Thymus (tissue), 11 donors: ENCODE results near the gene GPC6. TPM values are rescaled to one million over a fixed set of nuclear protein-coding genes. Genes with fewer than 3 reads are reported as not detected.
"Not testable (repeated sequence)": the region's sequence is repeated elsewhere in the genome, so short reads cannot be mapped to it uniquely, and the experiment has no call there.

Experiments
- DNase-seq, 9 donors: peaks; one replicate each; pipeline ENCODE4 v3.0.0-alpha.2; 2013; ENCODE audit warnings: low spot score in 9 of 9, low read depth in 6 of 9, missing footprints in 1 of 9
- H3K27ac ChIP-seq, 2 donors: one replicate each; pipeline ENCODE4 v1.5.1; 2013; ENCODE audit warnings: control low read depth in 1 of 2, low read depth in 1 of 2, low read length in 1 of 2, mild to moderate bottlenecking in 1 of 2, moderate library complexity in 1 of 2
- H3K27me3 ChIP-seq, 2 donors: one replicate each; pipeline ENCODE4 v1.5.1; 2013; ENCODE audit warnings: low read length in 1 of 2; ENCODE audit not compliant: control insufficient read depth in 2 of 2, insufficient read depth in 1 of 2
- H3K36me3 ChIP-seq, 2 donors: one replicate each; pipeline ENCODE4 v1.5.1; 2013; ENCODE audit warnings: low read length in 1 of 2, mild to moderate bottlenecking in 1 of 2, moderate library complexity in 1 of 2; ENCODE audit not compliant: control insufficient read depth in 2 of 2, insufficient read depth in 2 of 2
- H3K4me1 ChIP-seq, 2 donors: one replicate each; pipeline ENCODE4 v1.5.1; 2013; ENCODE audit warnings: low read length in 2 of 2; ENCODE audit not compliant: control insufficient read depth in 2 of 2, insufficient read depth in 2 of 2
- H3K4me3 ChIP-seq, 2 donors: one replicate each; pipeline ENCODE4 v1.5.1; 2013; ENCODE audit warnings: low read length in 2 of 2, control low read depth in 1 of 2, mild to moderate bottlenecking in 1 of 2
- H3K9me3 ChIP-seq, 2 donors: one replicate each; pipeline ENCODE4 v1.5.1; 2013; ENCODE audit warnings: low read length in 1 of 2, mild to moderate bottlenecking in 1 of 2; ENCODE audit not compliant: control insufficient read depth in 2 of 2, insufficient read depth in 1 of 2
- WGBS: extraction: QIAGEN DNeasy Blood & Tissue Kit; methylation state at CpG from one replicate; pipeline ENCODE4 v1.1.7; 2013; 5-methylcytosine and 5-hydroxymethylcytosine counted together
- polyA plus RNA-seq: library from polyadenylated mRNA; stranded (reverse); fragments of 200-250 nt; gene quantifications from one replicate; pipeline ENCODE4 v1.2.3, GENCODE V29; 2013
- total RNA-seq: library from RNA; stranded (reverse); fragments of 120-200 nt; gene quantifications from one replicate; pipeline ENCODE4 v1.2.4, GENCODE V29; 2013
- donor health status: healthy.

Gene GPC6
- total and polyA plus RNA-seq, 2 donors, result 1.1 to 6.9 TPM

GRCh38 chr13:94204163-94204562 lies 977.6 kb downstream of the GPC6 start:
- H3K4me1 ChIP-seq, result no peaks in the 10 kb centered on the region
- no peaks in the 10 kb centered on the region for H3K27me3 ChIP-seq
- H3K9me3 ChIP-seq, result no peaks in the 10 kb centered on the region
- no peak overlapping the region for H3K27ac ChIP-seq
- no peak overlapping the region for H3K4me3 ChIP-seq
- no peaks in the 10 kb centered on the region for H3K36me3 ChIP-seq
- 97% methylated on average over 2 of the region's 2 CpGs for WGBS
- DNase-seq, result no peak

GRCh38 chr13:94204946-94205345 lies 978.3 kb downstream of the GPC6 start:
- Histone ChIP-seq H3K9me3 (no peaks in the 10 kb centered on the region), H3K4me1 (no peaks in the 10 kb centered on the region), H3K27ac (no peak overlapping the region), H3K36me3 (no peaks in the 10 kb centered on the region), H3K4me3 (no peak overlapping the region), H3K27me3 (no peaks in the 10 kb centered on the region)
- no peak for DNase-seq
- 18% methylated on average over 2 of the region's 2 CpGs for WGBS

- no peak overlapping the region for H3K4me3 ChIP-seq
- no peak overlapping the region for H3K27ac ChIP-seq
- no peaks in the 10 kb centered on the region for H3K9me3 ChIP-seq
- no peak for DNase-seq
- H3K4me1 ChIP-seq, result no peaks in the 10 kb centered on the region
- no peaks in the 10 kb centered on the region for H3K36me3 ChIP-seq
- WGBS, result 89% methylated on average over 3 of the region's 3 CpGs
- no peaks in the 10 kb centered on the region for H3K27me3 ChIP-seq
Measured at GRCh38 chr13:94205896-94206295, 979.3 kb downstream of the GPC6 start.

GRCh38 chr13:94209117-94209516 lies 982.5 kb downstream of the GPC6 start:
- Histone ChIP-seq H3K9me3 (no peaks in the 10 kb centered on the region), H3K4me3 (no peak overlapping the region), H3K4me1 (no peaks in the 10 kb centered on the region), H3K27ac (no peak overlapping the region), H3K27me3 (no peaks in the 10 kb centered on the region), H3K36me3 (no peaks in the 10 kb centered on the region)
- DNase-seq, result no peak

GRCh38 chr13:94209913-94210312 lies 983.3 kb downstream of the GPC6 start:
- WGBS, result over 99% methylated on average over 4 of the region's 4 CpGs
- not testable (repeated sequence) for H3K4me3 ChIP-seq, DNase-seq, H3K27me3 ChIP-seq, H3K4me1 ChIP-seq, H3K36me3 ChIP-seq, H3K27ac ChIP-seq, H3K9me3 ChIP-seq

- Histone ChIP-seq H3K27ac (no peak overlapping the region), H3K4me1 (no peaks in the 10 kb centered on the region), H3K27me3 (no peaks in the 10 kb centered on the region), H3K36me3 (no peaks in the 10 kb centered on the region), H3K9me3 (no peaks in the 10 kb centered on the region), H3K4me3 (no peak overlapping the region)
- 98% methylated on average over 5 of the region's 5 CpGs for WGBS
- DNase-seq, result no peak
Measured at GRCh38 chr13:94210816-94211215, 984.2 kb downstream of the GPC6 start.

GRCh38 chr13:94212196-94212595 lies 985.6 kb downstream of the GPC6 start:
- no peaks in the 10 kb centered on the region for H3K27me3 ChIP-seq
- H3K4me3 ChIP-seq, result no peak overlapping the region
- no peaks in the 10 kb centered on the region for H3K36me3 ChIP-seq
- no peaks in the 10 kb centered on the region for H3K9me3 ChIP-seq
- no peak overlapping the region for H3K27ac ChIP-seq
- no peaks in the 10 kb centered on the region for H3K4me1 ChIP-seq
- no peak for DNase-seq

GRCh38 chr13:94214121-94214520 lies 987.5 kb downstream of the GPC6 start:
- H3K27ac ChIP-seq, result no peak overlapping the region
- WGBS, result 98% methylated on average over 1 of the region's 1 CpG
- no peak for DNase-seq
- no peaks in the 10 kb centered on the region for H3K4me1 ChIP-seq
- no peak overlapping the region for H3K4me3 ChIP-seq
- H3K27me3 ChIP-seq, result no peaks in the 10 kb centered on the region
- no peaks in the 10 kb centered on the region for H3K36me3 ChIP-seq
- H3K9me3 ChIP-seq, result no peaks in the 10 kb centered on the region

- WGBS, result 94% methylated on average over 3 of the region's 3 CpGs
- H3K36me3 ChIP-seq, result no peaks in the 10 kb centered on the region
- no peak for DNase-seq
Measured at GRCh38 chr13:94214975-94215374, 988.4 kb downstream of the GPC6 start.

GRCh38 chr13:94216476-94216875 lies 989.9 kb downstream of the GPC6 start:
- H3K27me3 ChIP-seq, result no peaks in the 10 kb centered on the region
- no peak overlapping the region for H3K4me3 ChIP-seq
- H3K36me3 ChIP-seq, result no peaks in the 10 kb centered on the region
- no peaks in the 10 kb centered on the region for H3K9me3 ChIP-seq
- no peak for DNase-seq
- no peaks in the 10 kb centered on the region for H3K4me1 ChIP-seq
- no peak overlapping the region for H3K27ac ChIP-seq
- 92% methylated on average over 1 of the region's 1 CpG for WGBS

More at GRCh38 chr13:94214975-94215374, 988.4 kb downstream of the GPC6 start:
- H3K4me3 ChIP-seq, result no peak overlapping the region
- H3K9me3 ChIP-seq, result no peaks in the 10 kb centered on the region
- no peak overlapping the region for H3K27ac ChIP-seq
- no peaks in the 10 kb centered on the region for H3K27me3 ChIP-seq
- no peaks in the 10 kb centered on the region for H3K4me1 ChIP-seq
